ENCODE data around the gene EEF1AKMT4.
A peak's percentile ranks its signal among the peaks of the same experiment; 100 is the strongest.

The EEF1AKMT4 gene

GRCh38 chr3:184236033-184236410 is 13.4 kb upstream of the EEF1AKMT4 start:
- no peak for DNase-seq

- no peak for DNase-seq
Observed at GRCh38 chr3:184236636-184237035, 12.8 kb upstream of the EEF1AKMT4 start.

- no peak for DNase-seq
Observed at GRCh38 chr3:184237211-184237610, 12.3 kb upstream of the EEF1AKMT4 start.

GRCh38 chr3:184237807-184238206 is 11.7 kb upstream of the EEF1AKMT4 start:
- DNase-seq, result no peak

- DNase-seq, result no peak
Observed at GRCh38 chr3:184238246-184238818, 11.1 kb upstream of the EEF1AKMT4 start.

- no peak for DNase-seq
Observed at GRCh38 chr3:184239221-184239620, 10.3 kb upstream of the EEF1AKMT4 start.

- no peak for DNase-seq
Observed at GRCh38 chr3:184239708-184240107, 9.8 kb upstream of the EEF1AKMT4 start.

GRCh38 chr3:184240384-184241140 is 8.9 kb upstream of the EEF1AKMT4 start:
- DNase-seq, result no peak

GRCh38 chr3:184241141-184241446 is 8.4 kb upstream of the EEF1AKMT4 start:
- no peak for DNase-seq

GRCh38 chr3:184241447-184242296 is 7.8 kb upstream of the EEF1AKMT4 start:
- peak; percentile 61 for DNase-seq

GRCh38 chr3:184242297-184242685 is 7.2 kb upstream of the EEF1AKMT4 start:
- no peak for DNase-seq

GRCh38 chr3:184248454-184249411 is 739 bp upstream of the EEF1AKMT4 start, which contains the start of gene ALG3:
TSS of gene ALG3 (minus strand) at chr3:184248962. CDS start at chr3:184248940, 22 bp downstream.
- DNase-seq, result peak; percentile 97

- peak; percentile 96 for DNase-seq
Observed at GRCh38 chr3:184250167-184250828, 826 bp downstream of the EEF1AKMT4 start.

GRCh38 chr3:184255291-184256039 is 6.0 kb downstream of the EEF1AKMT4 start:
- DNase-seq, result no peak

GRCh38 chr3:184257083-184257915 is 7.8 kb downstream of the EEF1AKMT4 start:
- no peak for DNase-seq

- no peak for DNase-seq
Observed at GRCh38 chr3:184258926-184259325, 9.5 kb downstream of the EEF1AKMT4 start.

- no peak for DNase-seq
Observed at GRCh38 chr3:184259396-184259877, 10.0 kb downstream of the EEF1AKMT4 start.

GRCh38 chr3:184259878-184260723 is 10.6 kb downstream of the EEF1AKMT4 start:
- peak; percentile 68 for DNase-seq

GRCh38 chr3:184260724-184261269 is 11.3 kb downstream of the EEF1AKMT4 start:
- no peak for DNase-seq
